DMS53 treated with DMSO at 0.1 percent for 48 hours (cell line): Measurements from ENCODE around the gene NT5C1A.
A peak's percentile ranks its signal among the peaks of the same experiment; 100 is the strongest.

ENCODE experiments used
- DNase-seq: peaks from one replicate; lab custom pipeline; 2025; ENCODE audit not compliant: unreplicated experiment; lab: John Stamatoyannopoulos, UW

NT5C1A gene

DNA sequence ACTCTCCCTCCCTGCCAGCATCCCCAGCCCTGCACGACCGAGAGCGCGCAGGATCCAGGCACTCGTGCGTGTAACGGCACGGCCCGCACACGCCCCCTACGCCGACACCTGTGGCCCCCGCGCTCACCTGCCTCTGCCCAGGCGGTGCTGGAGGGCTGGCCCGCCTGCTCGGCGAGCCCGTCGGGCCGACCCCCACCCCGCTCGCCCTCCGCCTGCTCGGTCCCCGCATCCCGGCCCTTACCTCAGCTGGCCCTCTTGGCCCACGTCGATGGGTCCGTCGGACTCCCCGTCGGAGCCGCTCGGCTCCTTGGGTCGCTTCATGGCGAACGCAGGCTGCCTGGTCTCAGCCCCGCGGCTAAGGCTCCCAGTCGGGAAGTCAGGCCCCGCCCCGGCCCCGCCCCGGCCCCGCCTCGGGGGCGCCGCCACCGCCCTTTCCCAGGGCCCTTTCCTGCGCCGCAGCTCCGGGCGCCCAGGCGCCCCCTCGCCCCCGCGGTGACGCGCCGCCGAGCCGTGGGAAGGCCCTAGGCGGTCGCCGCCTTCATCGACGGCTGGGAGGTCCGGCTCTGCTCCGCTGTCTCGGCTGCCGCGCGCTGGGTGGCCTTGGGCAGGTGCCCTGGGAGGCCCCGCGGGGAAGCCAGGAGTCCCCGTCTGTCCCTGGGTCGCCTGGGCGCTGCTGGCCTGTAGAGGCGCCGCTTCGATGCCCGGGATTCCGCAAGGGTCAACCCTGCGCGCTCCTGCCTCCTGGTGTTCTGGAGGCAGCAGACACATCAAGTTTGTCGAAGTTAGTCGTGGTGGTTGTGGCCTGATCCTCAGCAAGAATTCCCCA lies 32.4 kb downstream of the NT5C1A start, which contains the start of gene HEYL:
Gene HEYL (minus strand): TSS at position 339 of the 826 bp plus-strand sequence. CDS start 18 bp downstream, at position 321.
- peak; percentile 70 for DNase-seq

- no peak for DNase-seq
Observed at GRCh38 chr1:39638965-39639304, 33.0 kb downstream of the NT5C1A start.

GRCh38 chr1:39637361-39637760 lies 34.5 kb downstream of the NT5C1A start:
- no peak for DNase-seq

- no peak for DNase-seq
Observed at GRCh38 chr1:39635871-39636210, 36.1 kb downstream of the NT5C1A start.

DNA sequence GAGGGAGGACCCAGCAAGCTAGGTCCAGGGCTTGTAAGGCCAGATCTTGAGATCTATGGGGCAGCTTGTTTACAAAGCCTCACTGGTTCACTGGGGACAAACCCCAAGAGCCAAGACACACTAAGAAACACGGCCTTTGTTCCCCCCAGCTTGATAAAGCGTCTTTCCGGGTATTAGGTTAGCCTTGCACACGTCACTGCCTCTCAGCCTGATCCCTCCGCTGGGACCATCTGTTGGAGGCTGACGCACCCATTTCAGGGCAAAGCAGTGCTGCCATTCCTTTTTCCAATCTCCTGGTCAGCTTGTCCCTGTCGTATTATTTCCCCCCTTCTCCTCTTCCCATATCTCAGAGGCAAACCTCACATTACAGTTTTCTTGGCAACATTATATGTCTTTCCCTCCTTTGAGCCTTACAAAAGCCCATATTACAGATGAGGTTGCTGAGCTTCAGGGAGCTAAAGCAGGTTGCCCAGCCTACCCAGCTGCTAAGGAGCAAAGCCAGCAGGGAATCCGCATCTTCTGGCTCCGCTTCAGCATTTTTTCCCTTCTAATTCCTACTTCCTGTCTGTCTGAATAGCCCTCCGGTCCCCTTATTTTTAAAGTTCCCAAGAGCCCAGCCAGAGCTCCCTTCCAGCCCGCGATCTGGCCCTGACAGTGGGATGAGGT lies 36.6 kb downstream of the NT5C1A start:
- DNase-seq = no peak

DNA sequence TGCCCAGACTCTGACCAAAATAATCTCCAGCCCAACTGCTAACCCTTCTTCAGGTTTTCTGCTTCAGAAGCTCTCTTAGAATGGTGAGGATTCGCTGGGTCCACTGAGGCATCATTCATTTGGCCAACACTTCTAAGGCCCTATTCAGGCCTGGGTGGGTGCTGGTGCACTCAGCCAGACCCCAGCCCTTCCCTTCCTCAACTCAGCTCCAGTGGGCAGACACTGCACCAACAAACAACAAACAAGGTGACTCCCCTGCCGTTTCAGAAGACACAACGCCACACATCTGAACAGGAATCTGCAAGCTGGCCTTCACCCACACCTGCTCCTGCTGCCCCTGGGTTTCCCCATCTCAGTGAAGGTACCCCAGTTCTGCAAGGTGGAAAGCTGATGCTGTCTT lies 38.5 kb downstream of the NT5C1A start:
- no peak for DNase-seq

GRCh38 chr1:39632682-39633417 lies 39.1 kb downstream of the NT5C1A start:
- DNase-seq = peak; percentile 22

GRCh38 chr1:39632323-39632681 lies 39.6 kb downstream of the NT5C1A start:
- no peak for DNase-seq

GRCh38 chr1:39631361-39632322 lies 40.3 kb downstream of the NT5C1A start:
- DNase-seq = no peak

- DNase-seq = no peak
Observed at GRCh38 chr1:39628807-39629350, 43.0 kb downstream of the NT5C1A start.

- DNase-seq = no peak
Observed at GRCh38 chr1:39626646-39627045, 45.3 kb downstream of the NT5C1A start.

GRCh38 chr1:39625462-39626273 lies 46.2 kb downstream of the NT5C1A start:
- DNase-seq = no peak

DNA sequence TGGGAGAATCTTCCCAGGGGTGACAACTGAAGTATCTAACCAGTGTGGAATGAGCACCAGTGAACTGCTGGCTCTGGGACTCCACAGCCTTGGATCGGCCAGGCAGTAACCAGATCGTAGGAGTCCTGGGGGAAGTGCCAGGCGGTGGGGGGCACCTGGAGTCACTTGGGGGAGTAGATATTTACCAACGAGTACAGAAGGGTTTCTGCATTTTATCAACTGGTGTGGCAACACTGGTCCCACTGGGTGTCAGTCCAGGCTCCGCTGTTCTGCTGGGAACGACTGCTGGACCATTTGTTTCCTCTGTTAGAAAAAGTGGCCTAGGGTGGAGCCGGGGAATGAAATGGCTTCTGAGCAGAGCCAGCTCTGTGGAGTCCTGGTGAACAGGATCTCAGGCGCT lies 46.9 kb downstream of the NT5C1A start:
- DNase-seq = no peak

DNA sequence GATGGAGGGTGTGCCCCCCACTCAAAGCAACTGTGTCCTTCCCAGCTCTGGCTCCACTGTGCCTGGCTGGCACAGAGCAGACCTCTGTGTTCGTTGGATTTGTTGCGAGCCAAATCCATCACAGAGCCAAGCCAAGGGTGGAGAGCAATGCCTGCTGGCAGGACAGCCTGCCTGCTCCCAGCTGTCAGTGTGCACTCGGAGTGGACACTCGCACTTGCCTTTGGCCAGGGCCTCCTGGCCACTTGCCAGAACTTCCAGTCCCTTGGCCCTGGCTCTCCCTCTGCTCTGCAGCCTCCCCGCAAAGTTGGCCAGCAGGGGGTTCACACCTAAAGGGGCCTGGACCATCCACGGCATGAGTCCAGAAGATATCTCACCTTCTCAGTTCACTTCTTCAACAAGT lies 48.9 kb downstream of the NT5C1A start:
- DNase-seq = no peak

DNA sequence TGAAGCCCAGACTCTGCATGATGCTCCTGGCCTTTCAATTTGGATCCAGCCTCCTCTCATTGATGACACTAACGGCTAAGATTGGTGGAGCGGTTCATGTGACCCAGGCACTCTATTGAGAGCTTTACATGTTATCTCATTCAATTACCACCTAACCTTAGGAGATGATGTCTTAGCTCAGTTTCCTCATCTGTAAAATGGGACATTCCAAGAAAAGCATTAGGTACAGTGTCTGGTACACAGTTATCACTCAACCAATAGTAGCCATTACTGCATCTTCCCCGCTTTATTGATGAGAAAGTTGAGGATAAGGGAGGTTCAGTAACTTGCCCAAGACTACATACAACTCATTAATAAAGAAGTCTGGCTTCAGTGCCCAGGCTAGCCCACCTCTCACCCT lies 49.5 kb downstream of the NT5C1A start:
- no peak for DNase-seq

- DNase-seq = no peak
Observed at GRCh38 chr1:39620659-39621165, 51.2 kb downstream of the NT5C1A start.

GRCh38 chr1:39617488-39618049 lies 54.3 kb downstream of the NT5C1A start:
- DNase-seq = no peak

DNA sequence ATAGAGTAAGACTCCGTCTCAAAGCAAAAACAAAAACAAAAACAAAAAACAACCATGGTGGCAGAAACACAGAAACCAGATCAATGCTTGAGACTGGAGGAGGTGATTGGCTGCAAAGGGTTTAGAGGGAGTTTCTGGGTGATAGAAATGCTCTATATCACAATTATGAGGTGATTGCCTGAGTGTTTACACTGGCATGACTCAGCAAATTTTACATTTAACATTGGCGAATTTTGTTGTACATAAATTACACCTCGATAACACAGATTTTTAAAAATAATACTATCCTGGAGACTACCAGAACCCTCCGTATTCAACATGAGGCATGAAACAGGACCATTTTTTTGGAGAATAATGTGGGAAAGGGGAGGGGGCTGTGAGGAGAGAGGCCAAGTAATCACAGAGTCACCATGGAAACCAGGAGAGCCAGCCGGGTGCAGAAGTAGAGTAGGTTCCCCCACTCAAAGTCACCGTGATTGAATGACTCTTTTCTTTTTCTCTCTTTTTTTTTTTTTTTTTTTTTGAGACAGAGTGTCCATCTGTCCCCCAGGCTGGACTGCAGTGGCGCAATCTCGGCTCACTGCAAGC lies 56.7 kb downstream of the NT5C1A start:
- DNase-seq = no peak

DNA sequence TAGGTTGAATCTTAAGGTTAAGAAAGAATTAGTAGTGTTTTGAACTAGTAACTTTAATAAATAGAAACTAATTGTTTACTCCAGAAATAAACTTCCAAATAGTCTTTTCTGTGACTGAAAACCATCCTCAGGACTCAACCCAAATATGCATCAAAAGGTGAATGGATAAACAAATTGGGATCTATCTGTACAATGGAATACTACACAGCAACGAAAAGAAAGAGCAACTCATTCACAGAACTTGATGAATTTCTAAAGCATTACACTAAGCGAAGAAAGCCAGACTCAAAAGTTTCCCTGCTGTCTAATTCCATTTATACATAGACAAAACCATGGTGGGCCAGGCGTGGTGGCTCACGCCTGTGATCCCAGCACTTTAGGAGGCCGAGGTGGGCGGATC lies 57.4 kb downstream of the NT5C1A start:
- DNase-seq = no peak
